Activated CD4-positive, CD25-positive, alpha-beta regulatory T cell treated with anti-CD3 and anti-CD28 coated beads, Interleukin-2, amount 50 U/mL, for 24 hours (primary cell): ENCODE data around the gene TEC.
A peak's percentile ranks its signal among the peaks of the same experiment; 100 is the strongest.
"Not testable (repeated sequence)": the region's sequence is repeated elsewhere in the genome, so short reads cannot be mapped to it uniquely, and the experiment has no call there.

Experiments used
- ATAC-seq, 2 donors: fragments of 150-1000 bp; cut with Tn5 transposase; one replicate each; pipeline ENCODE4 v1.10.0; 2021; ENCODE audit warnings: mild to moderate bottlenecking in 1 of 2, moderate library complexity in 1 of 2

Gene TEC

GRCh38 chr4:48193921-48194468, 75.6 kb downstream of the TEC start:
- no peak for ATAC-seq

- no peak for ATAC-seq
These were observed 76.4 kb downstream of the TEC start for GRCh38 chr4:48193096-48193836.

- ATAC-seq = no peak
These were observed 77.9 kb downstream of the TEC start for GRCh38 chr4:48191758-48192157.

- ATAC-seq = no peak
These were observed 78.8 kb downstream of the TEC start for GRCh38 chr4:48190839-48191238.

GRCh38 chr4:48189731-48190130, 79.9 kb downstream of the TEC start:
- no peak for ATAC-seq

GRCh38 chr4:48188390-48188789, 81.2 kb downstream of the TEC start:
- no peak for ATAC-seq

- ATAC-seq = no peak
These were observed 81.8 kb downstream of the TEC start for GRCh38 chr4:48187813-48188212.

- ATAC-seq = not testable (repeated sequence)
These were observed 82.6 kb downstream of the TEC start for GRCh38 chr4:48187066-48187465.

GRCh38 chr4:48186394-48186793, 83.2 kb downstream of the TEC start:
- ATAC-seq = not testable (repeated sequence)

GRCh38 chr4:48184882-48185281, 84.8 kb downstream of the TEC start:
- no peak for ATAC-seq

GRCh38 chr4:48180234-48180633, 89.4 kb downstream of the TEC start:
- no peak for ATAC-seq

GRCh38 chr4:48178931-48179330, 90.7 kb downstream of the TEC start:
- ATAC-seq = no peak

- ATAC-seq = peak in 1 of 2 donors; percentile 48
These were observed 93.8 kb downstream of the TEC start for GRCh38 chr4:48175806-48176205.

GRCh38 chr4:48175328-48175727, 94.3 kb downstream of the TEC start:
- no peak for ATAC-seq

GRCh38 chr4:48173056-48173991, 96.3 kb downstream of the TEC start:
- ATAC-seq = peak in 1 of 2 donors; percentile 48

- no peak for ATAC-seq
These were observed 97.0 kb downstream of the TEC start for GRCh38 chr4:48172651-48173050.

GRCh38 chr4:48169636-48170035, 100.0 kb downstream of the TEC start:
- no peak for ATAC-seq

- ATAC-seq = peak; percentile 75 to 80
These were observed 101.9 kb downstream of the TEC start for GRCh38 chr4:48167538-48168263.

- not testable (repeated sequence) for ATAC-seq
These were observed 105.1 kb downstream of the TEC start for GRCh38 chr4:48164561-48164960.

- ATAC-seq = no peak
These were observed 105.9 kb downstream of the TEC start for GRCh38 chr4:48163746-48164145.

- ATAC-seq = no peak
These were observed 107.5 kb downstream of the TEC start for GRCh38 chr4:48162162-48162561.

GRCh38 chr4:48157271-48157670, 112.4 kb downstream of the TEC start:
- ATAC-seq = no peak

- ATAC-seq = no peak
These were observed 113.2 kb downstream of the TEC start for GRCh38 chr4:48156423-48156822.
